OCI-LY7 (cell line): ENCODE results near the gene FGF7. TPM values are rescaled to one million over a fixed set of nuclear protein-coding genes. Genes with fewer than 3 reads are reported as not detected.
"Not testable (repeated sequence)": the region's sequence is repeated elsewhere in the genome, so short reads cannot be mapped to it uniquely, and the experiment has no call there.

Source experiments
- BruUV-seq: library from RNA; stranded (reverse); fragments of 400-500 nt; replicated peaks from 2 replicates; lab custom pipeline; 2021; lab: Mats Ljungman, UMichigan
- CTCF ChIA-PET: fragments of 300-600 bp; sonication (Branson Sonifier 250); formaldehyde crosslinking; loops from one replicate; lab custom pipeline; 2022; ENCODE audit warnings: antibody characterized with exemption; ENCODE audit not compliant: unreplicated experiment; lab: Charles Lee
- POLR2A ChIA-PET: fragments of 300-600 bp; sonication (Branson Sonifier 250); formaldehyde crosslinking; loops from one replicate; lab custom pipeline; 2022; ENCODE audit warnings: antibody characterized with exemption; lab: Charles Lee
- DNase-seq: peaks from one replicate; pipeline ENCODE4 v3.0.0-alpha.2; 2015; ENCODE audit warnings: low spot score
- H2AFZ ChIP-seq: fragments of 200-600 bp; sonication (generic), shearing (Covaris generic); 2 replicates; pipeline ENCODE4 v1.6.1; 2014; ENCODE audit warnings: mild to moderate bottlenecking, antibody characterized with exemption, low read length, moderate library complexity
- H3K27ac ChIP-seq: fragments of 200-600 bp; sonication (generic); 2 replicates; pipeline ENCODE4 v1.5.1; 2014; ENCODE audit warnings: mixed run types, low read depth, mild to moderate bottlenecking, moderate library complexity, low read length, inconsistent platforms; ENCODE audit not compliant: poor library complexity, severe bottlenecking
- H3K36me3 ChIP-seq: fragments of 200-600 bp; sonication (generic); 2 replicates; pipeline ENCODE4 v1.6.1; 2014; ENCODE audit warnings: mild to moderate bottlenecking, antibody characterized with exemption, low read length, moderate library complexity, mixed read lengths; ENCODE audit not compliant: insufficient read depth
- H3K4me1 ChIP-seq: fragments of 200-600 bp; sonication (generic); 2 replicates; pipeline ENCODE4 v1.5.1; 2014; ENCODE audit warnings: mild to moderate bottlenecking, low read length; ENCODE audit not compliant: insufficient read depth, poor library complexity, severe bottlenecking
- H3K4me2 ChIP-seq: fragments of 200-600 bp; sonication (generic); 2 replicates; pipeline ENCODE4 v1.6.1; 2014; ENCODE audit warnings: mild to moderate bottlenecking, low read length
- H3K4me3 ChIP-seq: fragments of 200-600 bp; sonication (generic); 2 replicates; pipeline ENCODE4 v1.5.1; 2014; ENCODE audit warnings: mild to moderate bottlenecking, low read depth, low read length; ENCODE audit not compliant: poor library complexity, severe bottlenecking
- H3K79me2 ChIP-seq: fragments of 200-600 bp; sonication (generic); 2 replicates; pipeline ENCODE4 v1.6.1; 2016; ENCODE audit warnings: low read depth, mild to moderate bottlenecking, low read length, moderate library complexity, mixed read lengths; ENCODE audit not compliant: insufficient read depth
- H3K9me2 ChIP-seq: fragments of 200-600 bp; sonication (generic); 2 replicates; pipeline ENCODE4 v1.6.1; 2016; ENCODE audit warnings: mild to moderate bottlenecking, low read length, mixed read lengths; ENCODE audit not compliant: insufficient read depth
- H3K9me3 ChIP-seq: fragments of 200-600 bp; sonication (generic); 2 replicates; pipeline ENCODE4 v1.6.1; 2014; ENCODE audit warnings: mild to moderate bottlenecking, mixed run types, low read length, mixed read lengths
- H4K20me1 ChIP-seq: fragments of 200-600 bp; sonication (generic); 2 replicates; pipeline ENCODE4 v1.6.1; 2014; ENCODE audit warnings: mild to moderate bottlenecking, antibody characterized with exemption, low read length, moderate library complexity, mixed read lengths; ENCODE audit not compliant: insufficient read depth
- intact Hi-C: fragments of 100-400 bp; cut with micrococcal nuclease; formaldehyde crosslinking; loops from one replicate; pipeline ENCODE4 v1.10.0; 2022; ENCODE audit not compliant: unreplicated experiment
- total RNA-seq, 2 experiments: library from RNA; depleted of rRNA in 1 of 2; stranded (reverse); fragments of >200 nt in 1 of 2; shearing (Covaris generic) in 1 of 2; gene quantifications; 2 replicates each; pipeline ENCODE4 v1.2.3, GENCODE V29; 2014 to 2022
- TF ChIP-seq, protein P1 (sequence below): fragments of 200-600 bp; sonication (generic); conservative IDR thresholded peaks from 2 replicates; pipeline ENCODE4 v1.5.1; 2014; ENCODE audit warnings: mild to moderate bottlenecking, antibody characterized with exemption, low read length, moderate library complexity, mixed read lengths

The FGF7 gene
- total RNA-seq, 2 experiments from 2014 or later, result not detected

DNA sequence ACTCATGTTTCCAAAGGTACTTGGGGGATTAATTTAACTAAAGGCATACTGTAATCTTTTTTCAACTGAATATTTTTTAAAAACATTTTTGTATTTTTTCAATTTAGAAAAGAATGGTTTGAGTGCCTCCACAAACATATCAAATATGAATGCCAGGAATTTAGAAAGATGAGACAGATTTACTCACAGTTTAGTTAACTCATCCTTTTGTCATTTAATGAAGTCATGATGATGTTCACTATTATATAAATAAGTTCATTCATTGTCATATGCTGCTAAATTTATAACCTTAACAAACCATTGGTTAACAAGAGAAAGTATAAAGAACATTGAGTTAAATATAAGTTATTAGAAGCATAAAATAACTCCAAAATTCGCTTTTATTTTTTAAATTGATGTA is 50.0 kb downstream of the FGF7 start:
- TF ChIP-seq, protein P1, sequence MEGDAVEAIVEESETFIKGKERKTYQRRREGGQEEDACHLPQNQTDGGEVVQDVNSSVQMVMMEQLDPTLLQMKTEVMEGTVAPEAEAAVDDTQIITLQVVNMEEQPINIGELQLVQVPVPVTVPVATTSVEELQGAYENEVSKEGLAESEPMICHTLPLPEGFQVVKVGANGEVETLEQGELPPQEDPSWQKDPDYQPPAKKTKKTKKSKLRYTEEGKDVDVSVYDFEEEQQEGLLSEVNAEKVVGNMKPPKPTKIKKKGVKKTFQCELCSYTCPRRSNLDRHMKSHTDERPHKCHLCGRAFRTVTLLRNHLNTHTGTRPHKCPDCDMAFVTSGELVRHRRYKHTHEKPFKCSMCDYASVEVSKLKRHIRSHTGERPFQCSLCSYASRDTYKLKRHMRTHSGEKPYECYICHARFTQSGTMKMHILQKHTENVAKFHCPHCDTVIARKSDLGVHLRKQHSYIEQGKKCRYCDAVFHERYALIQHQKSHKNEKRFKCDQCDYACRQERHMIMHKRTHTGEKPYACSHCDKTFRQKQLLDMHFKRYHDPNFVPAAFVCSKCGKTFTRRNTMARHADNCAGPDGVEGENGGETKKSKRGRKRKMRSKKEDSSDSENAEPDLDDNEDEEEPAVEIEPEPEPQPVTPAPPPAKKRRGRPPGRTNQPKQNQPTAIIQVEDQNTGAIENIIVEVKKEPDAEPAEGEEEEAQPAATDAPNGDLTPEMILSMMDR, result no peak
- POLR2A ChIA-PET, result no interaction called here
- Histone ChIP-seq H3K4me1 (no peaks in the 10 kb centered on the region), H3K9me3 (no peaks in the 10 kb centered on the region), H3K79me2 (no peaks in the 10 kb centered on the region), H2AFZ (no peak overlapping the region), H3K4me2 (no peak overlapping the region), H3K4me3 (no peak overlapping the region), H3K36me3 (no peaks in the 10 kb centered on the region), H3K9me2 (no peaks in the 10 kb centered on the region), H3K27ac (no peak overlapping the region), H4K20me1 (no peaks in the 10 kb centered on the region)
- no peak for DNase-seq
- CTCF ChIA-PET, result no interaction called here
- no TSS peak for BruUV-seq
- intact Hi-C loops, result no loop called here

DNA sequence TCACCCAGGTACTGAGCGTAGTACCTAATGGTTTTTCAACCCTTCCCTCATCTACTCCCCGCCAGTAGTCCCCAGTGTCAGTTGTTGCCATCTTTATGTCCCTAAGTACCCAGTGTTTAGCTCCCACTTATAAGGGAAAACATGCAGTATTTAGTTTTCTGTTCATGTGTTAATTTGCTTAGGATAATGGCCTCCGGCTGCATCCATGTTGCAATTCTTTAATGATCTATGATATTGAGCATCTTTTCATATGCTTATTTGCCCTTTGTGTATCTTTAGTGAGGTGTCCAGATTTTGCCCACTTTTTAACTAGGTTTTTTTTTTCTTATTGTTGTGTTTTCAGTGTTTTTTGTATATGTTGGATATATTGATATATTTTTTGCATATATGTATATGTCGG is 55.0 kb downstream of the FGF7 start:
- POLR2A ChIA-PET, result not testable (repeated sequence)

DNA sequence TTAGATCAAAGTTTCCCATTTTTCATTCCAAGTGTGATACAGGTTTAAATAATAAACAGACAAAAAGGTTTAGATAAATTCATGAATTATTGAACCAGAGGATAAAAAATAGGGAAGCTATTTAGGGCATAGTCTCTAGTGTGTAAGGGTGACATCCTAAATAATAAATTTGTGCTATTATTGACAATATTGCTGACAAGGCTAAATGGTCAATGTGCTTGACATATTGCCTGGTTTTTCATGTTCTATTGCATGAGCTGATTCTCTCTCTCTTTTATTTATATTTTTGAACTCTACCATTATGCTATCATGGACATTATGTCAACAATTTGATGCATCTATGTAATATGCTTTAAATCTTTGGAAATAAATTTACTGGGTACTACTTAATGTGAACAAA is 55.9 kb downstream of the FGF7 start:
- DNase-seq, CTCF ChIA-PET, H3K36me3 ChIP-seq, BruUV-seq, H3K9me3 ChIP-seq, H3K4me3 ChIP-seq, H2AFZ ChIP-seq, POLR2A ChIA-PET, intact Hi-C loops, H3K4me1 ChIP-seq, H3K4me2 ChIP-seq, H3K79me2 ChIP-seq, H3K27ac ChIP-seq, H3K9me2 ChIP-seq, H4K20me1 ChIP-seq: not testable (repeated sequence)

More for the DNA sequence above, 55.0 kb downstream of the FGF7 start:
- H3K27ac ChIP-seq, H3K4me3 ChIP-seq, H2AFZ ChIP-seq, BruUV-seq, CTCF ChIA-PET, DNase-seq, H3K36me3 ChIP-seq, H3K79me2 ChIP-seq, H3K4me2 ChIP-seq, H3K9me2 ChIP-seq, H3K4me1 ChIP-seq, intact Hi-C loops, H4K20me1 ChIP-seq, H3K9me3 ChIP-seq: not testable (repeated sequence)

DNA sequence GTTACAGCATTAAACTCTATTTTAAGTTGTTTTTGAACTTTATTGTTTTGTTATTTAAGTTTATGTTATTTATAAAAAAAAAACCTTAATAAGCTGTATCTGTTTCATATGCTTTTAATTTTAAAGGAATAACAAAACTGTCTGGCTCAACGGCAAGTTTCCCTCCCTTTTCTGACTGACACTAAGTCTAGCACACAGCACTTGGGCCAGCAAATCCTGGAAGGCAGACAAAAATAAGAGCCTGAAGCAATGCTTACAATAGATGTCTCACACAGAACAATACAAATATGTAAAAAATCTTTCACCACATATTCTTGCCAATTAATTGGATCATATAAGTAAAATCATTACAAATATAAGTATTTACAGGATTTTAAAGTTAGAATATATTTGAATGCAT is 62.4 kb downstream of the FGF7 start:
- POLR2A ChIA-PET, DNase-seq, H3K27ac ChIP-seq, H3K79me2 ChIP-seq, H2AFZ ChIP-seq, H3K9me3 ChIP-seq, H4K20me1 ChIP-seq, H3K4me3 ChIP-seq, BruUV-seq, H3K4me1 ChIP-seq, H3K36me3 ChIP-seq, H3K9me2 ChIP-seq, intact Hi-C loops, CTCF ChIA-PET, H3K4me2 ChIP-seq: not testable (repeated sequence)
